Epithelial cell of proximal tubule (primary cell): ENCODE results near the gene FOXR1. TPM values are rescaled to one million over a fixed set of nuclear protein-coding genes. Genes with fewer than 3 reads are reported as not detected.

Experiments
- DNase-seq: peaks from one replicate; pipeline ENCODE4 v3.0.0-alpha.2; 2011; ENCODE audit warnings: low read depth
- H3K4me3 ChIP-seq: 2 replicates; pipeline ENCODE4 v1.5.1; 2011; ENCODE audit warnings: low read depth, mild to moderate bottlenecking, low read length
- CTCF ChIP-seq: conservative IDR thresholded peaks from 2 replicates; pipeline ENCODE4 v1.5.1; 2012; ENCODE audit warnings: low read depth, mild to moderate bottlenecking, low read length
- total RNA-seq: library from RNA; depleted of rRNA; stranded (reverse); fragments of >200 nt; gene quantifications from 2 replicates; pipeline ENCODE4 v1.2.3, GENCODE V29; 2015

FOXR1 gene
- total RNA-seq = not detected in 2 replicates

- no peak for DNase-seq
- TF ChIP-seq CTCF = no peak
- H3K4me3 ChIP-seq = no peak within 1 kb of the TSS
These were observed at the start of gene FOXR1 for GRCh38 chr11:118971646-118972045. FOXR1 (plus strand) TSS chr11:118971761; CDS start chr11:118971932, 171 bp downstream.

- DNase-seq = no peak
- peak overlapping the region; percentile 98 for H3K4me3 ChIP-seq
- TF ChIP-seq CTCF = no peak
These were observed 49.4 kb upstream of the FOXR1 start for GRCh38 chr11:118921929-118922744.

- no peak for DNase-seq
- H3K4me3 ChIP-seq = peak overlapping the region; percentile 98
- no peak for TF ChIP-seq CTCF
These were observed 48.6 kb upstream of the FOXR1 start for GRCh38 chr11:118922745-118923627.

- H3K4me3 ChIP-seq = peak overlapping the region; percentile 98
- no peak for DNase-seq
- TF ChIP-seq CTCF = no peak
These were observed 47.6 kb upstream of the FOXR1 start for GRCh38 chr11:118923721-118924587.

- DNase-seq = no peak
- TF ChIP-seq CTCF = no peak
- peak overlapping the region; percentile 98 for H3K4me3 ChIP-seq
These were observed 46.7 kb upstream of the FOXR1 start for GRCh38 chr11:118924591-118925585.
